Esophagus squamous epithelium (tissue), 4 donors: ENCODE data around the gene DCDC2.

Experiments
- POLR2A ChIP-seq, 4 donors: fragments of 450-650 bp; IDR thresholded peaks; one replicate each; pipeline ENCODE4 v1.6.1; 2017; ENCODE audit warnings: antibody characterized with exemption in 4 of 4, mild to moderate bottlenecking in 4 of 4, moderate library complexity in 3 of 4
- TF ChIP-seq, protein P1 (sequence below), 6 experiments: fragments of 450-650 bp in 4 of 6; fragments of 200-600 bp in 2 of 6; sonication (generic) in 2 of 6; IDR thresholded peaks; one replicate each; pipeline ENCODE4 v1.5.1; 2016 to 2019; ENCODE audit warnings: antibody characterized with exemption in 6 of 6, mild to moderate bottlenecking in 4 of 6, moderate library complexity in 4 of 6

DNA sequence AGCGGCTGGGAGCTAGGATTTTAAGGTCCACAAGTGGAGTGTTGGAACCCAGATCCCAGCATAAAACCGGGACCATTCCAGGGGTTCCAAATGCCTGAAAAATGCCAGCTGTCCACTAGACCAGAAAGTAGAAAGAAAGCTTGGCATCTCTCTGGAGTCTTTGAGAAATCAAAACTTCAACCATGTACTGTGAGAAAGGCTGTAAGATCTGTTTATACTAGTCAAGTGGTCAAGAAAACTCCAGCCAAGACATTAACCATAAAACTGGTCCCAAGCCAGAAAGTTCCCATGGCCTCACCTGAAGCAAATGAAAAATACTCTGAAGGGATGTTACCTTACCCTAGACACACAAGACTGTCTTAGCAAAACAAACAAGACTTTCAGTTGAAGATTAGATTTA, 112.6 kb downstream of the DCDC2 start:
- TF ChIP-seq, protein P1, sequence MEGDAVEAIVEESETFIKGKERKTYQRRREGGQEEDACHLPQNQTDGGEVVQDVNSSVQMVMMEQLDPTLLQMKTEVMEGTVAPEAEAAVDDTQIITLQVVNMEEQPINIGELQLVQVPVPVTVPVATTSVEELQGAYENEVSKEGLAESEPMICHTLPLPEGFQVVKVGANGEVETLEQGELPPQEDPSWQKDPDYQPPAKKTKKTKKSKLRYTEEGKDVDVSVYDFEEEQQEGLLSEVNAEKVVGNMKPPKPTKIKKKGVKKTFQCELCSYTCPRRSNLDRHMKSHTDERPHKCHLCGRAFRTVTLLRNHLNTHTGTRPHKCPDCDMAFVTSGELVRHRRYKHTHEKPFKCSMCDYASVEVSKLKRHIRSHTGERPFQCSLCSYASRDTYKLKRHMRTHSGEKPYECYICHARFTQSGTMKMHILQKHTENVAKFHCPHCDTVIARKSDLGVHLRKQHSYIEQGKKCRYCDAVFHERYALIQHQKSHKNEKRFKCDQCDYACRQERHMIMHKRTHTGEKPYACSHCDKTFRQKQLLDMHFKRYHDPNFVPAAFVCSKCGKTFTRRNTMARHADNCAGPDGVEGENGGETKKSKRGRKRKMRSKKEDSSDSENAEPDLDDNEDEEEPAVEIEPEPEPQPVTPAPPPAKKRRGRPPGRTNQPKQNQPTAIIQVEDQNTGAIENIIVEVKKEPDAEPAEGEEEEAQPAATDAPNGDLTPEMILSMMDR (IDR thresholded peaks at IDR 0.05), result no peak
- TF ChIP-seq POLR2A (IDR thresholded peaks at IDR 0.05), result no peak
